ENCODE data around the gene SMPD2. TPM values are rescaled to one million over a fixed set of nuclear protein-coding genes. Genes with fewer than 3 reads are reported as not detected.

The SMPD2 gene, protein sequence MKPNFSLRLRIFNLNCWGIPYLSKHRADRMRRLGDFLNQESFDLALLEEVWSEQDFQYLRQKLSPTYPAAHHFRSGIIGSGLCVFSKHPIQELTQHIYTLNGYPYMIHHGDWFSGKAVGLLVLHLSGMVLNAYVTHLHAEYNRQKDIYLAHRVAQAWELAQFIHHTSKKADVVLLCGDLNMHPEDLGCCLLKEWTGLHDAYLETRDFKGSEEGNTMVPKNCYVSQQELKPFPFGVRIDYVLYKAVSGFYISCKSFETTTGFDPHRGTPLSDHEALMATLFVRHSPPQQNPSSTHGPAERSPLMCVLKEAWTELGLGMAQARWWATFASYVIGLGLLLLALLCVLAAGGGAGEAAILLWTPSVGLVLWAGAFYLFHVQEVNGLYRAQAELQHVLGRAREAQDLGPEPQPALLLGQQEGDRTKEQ
- 23.2 TPM for total RNA-seq

DNA sequence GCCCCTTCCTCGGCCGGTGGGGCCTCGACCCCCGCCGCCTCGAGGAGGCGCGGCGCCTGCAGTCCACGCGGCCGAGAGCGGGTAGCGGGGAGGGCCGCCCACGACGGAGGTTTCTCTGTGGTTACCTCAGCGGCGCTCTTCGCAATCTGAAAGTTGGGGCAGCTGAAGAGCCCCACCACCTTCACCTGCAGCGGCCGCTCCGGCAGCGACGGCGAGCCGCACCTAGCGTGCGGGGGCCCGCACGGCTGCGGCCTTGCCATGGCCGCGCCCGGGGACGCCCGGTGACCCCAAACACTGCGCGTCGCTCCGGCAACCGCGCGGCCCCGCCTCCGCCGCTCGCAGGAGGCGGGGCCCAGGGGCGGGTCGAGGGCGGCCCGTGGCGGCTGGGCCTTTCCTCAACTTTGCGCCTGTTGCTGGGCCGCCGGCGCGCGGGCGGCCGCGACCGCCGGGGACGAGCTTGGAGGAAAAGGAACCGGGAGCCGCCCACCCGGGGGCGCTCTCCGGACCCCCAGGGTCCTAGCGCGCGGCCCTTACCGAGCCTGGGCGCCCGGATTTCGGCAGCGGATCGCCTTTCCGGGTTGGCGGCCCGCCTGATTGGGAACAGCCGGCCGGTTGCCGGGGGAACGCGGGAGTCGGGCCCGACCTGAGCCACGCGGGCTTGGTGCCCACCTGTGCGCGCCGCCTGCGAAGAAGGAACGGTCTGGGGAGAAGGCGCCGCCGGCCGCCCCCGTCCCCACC lies at the start of gene SMPD2, which contains the start of gene PPIL6:
Gene SMPD2, plus strand, starts transcription at position 394 of the 738 bp plus-strand sequence. CDS start 398 bp downstream, outside the sequence.
Gene PPIL6, minus strand, starts transcription at position 298 of the 738 bp plus-strand sequence. Its CDS starts 38 bp downstream, at position 260.
- DNase-seq (ENCODE audit: low spot score), result peak; percentile 90

DNA sequence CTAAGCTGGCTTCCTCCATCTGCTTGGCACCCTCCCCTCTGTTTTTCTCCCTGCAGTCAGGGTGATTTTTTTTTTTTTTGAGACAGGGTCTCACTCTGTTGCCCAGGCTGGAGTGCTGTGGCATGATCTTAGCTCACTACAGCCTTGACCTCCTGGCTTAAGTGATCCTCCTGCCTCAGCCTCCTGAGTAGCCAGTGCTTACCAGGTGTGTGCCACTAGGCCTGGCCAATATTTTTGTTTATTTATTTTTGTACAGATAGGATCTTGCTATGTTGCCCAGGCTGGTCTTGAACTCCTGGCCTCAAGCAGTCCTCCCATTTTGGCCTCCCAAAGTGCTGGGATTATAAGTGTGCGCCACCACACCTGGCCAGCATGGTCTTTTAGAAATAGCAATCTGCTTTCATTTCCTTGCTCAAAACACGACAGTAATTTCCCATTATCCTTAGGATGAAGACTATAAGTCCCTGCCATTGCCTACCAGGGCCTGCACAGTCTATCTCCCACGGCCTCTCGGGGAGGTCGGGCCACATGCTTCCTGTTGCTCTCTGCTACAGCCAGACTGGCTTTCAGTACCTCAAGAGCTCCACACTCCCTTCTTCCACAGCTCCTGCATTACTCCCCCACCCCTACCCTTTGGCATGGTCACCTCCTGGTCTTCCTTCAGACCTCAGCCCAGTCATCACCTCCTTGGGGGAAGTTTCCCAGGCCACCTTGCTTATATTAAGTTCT lies 47.2 kb upstream of the SMPD2 start:
- no peak for DNase-seq (ENCODE audit: low spot score)

DNA sequence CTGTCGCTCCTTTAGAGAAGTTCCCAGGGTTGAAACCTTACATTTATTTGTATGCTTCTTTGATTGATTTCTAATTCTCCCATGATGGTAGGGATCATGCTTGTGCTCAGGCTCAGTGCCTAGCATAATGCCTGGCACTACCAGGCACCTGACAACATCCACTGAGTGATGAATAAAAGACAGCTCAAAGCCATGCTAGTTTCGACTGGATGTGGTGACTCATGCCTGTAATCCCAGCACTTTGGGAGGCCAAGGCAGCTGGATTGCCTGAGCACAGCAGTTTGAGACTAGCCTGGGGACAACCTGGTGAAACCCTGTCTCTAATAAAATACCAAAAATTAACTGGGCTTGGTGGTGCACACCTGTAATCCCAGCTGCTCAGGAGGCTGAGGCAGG lies 46.6 kb upstream of the SMPD2 start:
- peak; percentile 50 for DNase-seq (ENCODE audit: low spot score)

DNA sequence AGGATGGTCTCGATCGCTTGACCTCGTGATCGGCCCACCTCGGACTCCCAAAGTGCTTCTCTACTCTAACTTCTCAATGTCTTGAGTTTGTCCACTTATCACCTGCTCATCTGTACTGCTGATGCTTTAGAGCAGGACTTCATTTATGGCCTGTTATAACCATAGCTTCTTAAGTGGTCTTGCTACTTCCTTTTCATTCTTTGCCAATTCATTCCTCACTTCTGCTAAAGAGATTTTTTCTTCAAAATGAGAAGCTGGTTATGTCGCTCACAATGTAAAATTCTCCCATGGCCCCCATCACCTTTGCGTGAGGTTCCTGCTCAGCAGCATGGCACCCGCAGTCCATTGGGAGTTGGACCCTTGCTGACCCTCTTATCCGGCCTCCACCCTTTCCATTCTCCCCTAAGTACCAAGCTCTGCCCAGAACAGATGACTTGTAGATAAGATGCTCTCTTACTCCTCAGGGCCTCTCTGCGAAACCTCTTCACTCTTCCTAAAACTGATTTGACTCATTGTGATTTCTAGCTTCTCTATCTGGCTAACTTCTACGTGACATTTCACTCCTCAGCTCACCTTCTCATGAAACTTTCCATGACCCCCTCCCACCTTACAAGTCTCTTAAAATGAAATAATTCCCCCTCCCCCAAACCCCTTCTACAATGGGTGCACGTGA lies 44.3 kb upstream of the SMPD2 start:
- no peak for DNase-seq (ENCODE audit: low spot score)

DNA sequence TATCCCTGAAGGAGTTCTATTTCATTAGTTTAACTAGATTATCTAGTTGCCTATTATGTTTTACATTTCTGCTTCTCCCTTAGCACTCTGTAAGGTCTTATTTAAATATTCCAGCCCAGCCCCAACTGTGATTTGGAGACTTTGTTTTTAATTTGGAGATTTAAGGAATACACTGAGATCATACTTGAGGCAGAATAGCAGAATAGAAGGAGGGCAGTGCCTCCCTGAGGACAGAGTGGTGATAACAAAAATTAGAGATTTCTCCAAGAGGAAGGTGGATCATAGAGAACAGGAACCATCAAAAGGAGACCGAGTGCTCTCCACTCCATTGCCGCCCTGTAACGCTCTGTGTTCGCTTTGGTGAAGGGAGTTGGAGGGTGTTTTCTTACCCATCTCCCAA lies 43.5 kb upstream of the SMPD2 start:
- DNase-seq (ENCODE audit: low spot score), result no peak

DNA sequence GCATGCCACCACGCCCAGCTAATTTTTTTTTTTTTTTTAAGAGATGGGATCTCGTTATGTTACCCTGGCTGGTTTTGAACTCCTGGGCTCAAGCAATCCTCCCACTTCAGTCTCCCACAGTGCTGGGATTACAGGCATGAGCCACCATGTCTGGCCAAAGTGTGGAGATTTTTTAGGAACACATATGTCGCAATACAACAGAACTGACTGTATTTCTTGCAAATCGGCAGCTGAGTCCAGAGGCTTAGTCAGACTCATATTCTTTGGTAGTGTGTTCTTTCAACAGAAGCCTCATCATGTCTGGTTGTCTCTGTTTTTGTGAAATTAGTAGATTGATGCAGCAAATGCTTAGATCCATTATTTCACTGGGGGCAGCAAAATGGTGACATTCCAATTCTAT lies 34.3 kb upstream of the SMPD2 start:
- DNase-seq (ENCODE audit: low spot score), result no peak

DNA sequence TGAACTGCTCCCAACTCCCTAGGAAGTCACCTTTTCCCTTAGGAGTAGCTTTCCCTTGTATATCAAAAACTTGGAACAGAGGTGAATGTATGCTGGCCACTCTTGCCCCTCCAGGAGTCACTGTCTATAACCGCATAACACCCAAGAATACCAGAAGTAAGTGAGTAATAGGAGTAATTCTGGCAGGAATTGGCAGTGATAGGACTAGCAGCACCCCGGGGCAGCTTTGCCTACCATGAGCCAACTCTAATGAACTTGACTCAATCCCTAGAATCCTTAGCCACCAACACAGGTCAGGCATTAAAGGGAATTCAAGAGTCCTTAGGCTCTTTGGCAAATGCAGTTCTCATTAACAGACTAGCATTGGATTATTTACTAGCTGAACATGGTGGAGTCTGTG lies 29.5 kb upstream of the SMPD2 start:
- DNase-seq (ENCODE audit: low spot score), result no peak

DNA sequence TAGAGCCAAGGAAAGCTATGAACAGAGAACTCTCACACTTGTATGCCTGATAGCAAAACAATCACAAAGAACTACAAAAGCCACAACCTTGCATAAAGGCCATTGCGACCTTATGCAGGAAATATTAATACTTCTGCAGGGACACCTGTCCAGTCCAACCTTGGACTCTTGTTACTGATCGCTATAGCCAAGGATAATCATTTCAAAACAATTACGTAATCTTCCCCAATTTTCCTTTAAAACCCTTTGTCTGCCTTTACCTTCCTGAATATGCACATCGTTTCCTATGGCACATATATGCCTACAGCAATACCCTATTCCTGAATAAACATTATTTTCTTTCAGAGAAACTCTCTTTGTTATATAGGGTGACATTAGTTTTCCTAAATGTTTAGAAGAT lies 22.9 kb upstream of the SMPD2 start:
- DNase-seq (ENCODE audit: low spot score), result no peak

DNA sequence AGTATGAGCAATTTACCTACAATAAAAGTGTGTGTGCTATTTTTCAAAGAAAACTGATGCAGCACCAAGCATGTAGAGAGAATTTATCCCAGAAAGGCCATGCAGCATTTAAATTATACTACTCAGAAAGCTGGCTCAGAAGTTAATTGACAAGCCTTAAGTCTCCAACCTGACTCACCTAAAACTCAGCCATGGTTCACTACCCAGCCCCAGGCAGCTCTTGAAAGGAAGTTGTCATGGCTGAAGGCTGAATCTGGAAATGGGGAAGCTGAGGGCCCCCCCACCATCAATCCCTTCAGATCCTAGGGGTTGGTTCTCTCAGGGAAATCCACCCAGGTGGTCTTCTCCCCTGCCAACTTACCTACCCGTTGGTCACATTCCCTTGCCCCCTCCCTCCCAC lies 19.8 kb upstream of the SMPD2 start:
- no peak for DNase-seq (ENCODE audit: low spot score)

DNA sequence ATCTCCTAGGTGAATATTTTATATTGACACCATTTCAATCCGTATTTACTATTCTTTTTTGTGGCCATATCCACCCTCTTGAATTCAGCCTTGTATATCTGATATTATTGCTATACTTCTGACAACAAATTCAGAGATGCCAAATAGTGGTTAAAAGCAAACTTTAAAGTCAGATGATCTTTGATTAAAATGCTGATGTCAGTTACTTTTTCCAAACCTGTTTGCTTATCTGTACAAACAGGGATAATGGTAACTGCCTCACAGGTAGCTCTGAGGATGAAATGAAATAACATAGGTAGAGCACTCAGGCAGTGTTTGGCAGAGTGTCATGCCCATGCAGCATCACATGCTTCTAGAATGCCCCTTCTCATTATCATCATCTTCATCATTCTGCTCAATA lies 19.3 kb upstream of the SMPD2 start:
- DNase-seq (ENCODE audit: low spot score), result no peak

DNA sequence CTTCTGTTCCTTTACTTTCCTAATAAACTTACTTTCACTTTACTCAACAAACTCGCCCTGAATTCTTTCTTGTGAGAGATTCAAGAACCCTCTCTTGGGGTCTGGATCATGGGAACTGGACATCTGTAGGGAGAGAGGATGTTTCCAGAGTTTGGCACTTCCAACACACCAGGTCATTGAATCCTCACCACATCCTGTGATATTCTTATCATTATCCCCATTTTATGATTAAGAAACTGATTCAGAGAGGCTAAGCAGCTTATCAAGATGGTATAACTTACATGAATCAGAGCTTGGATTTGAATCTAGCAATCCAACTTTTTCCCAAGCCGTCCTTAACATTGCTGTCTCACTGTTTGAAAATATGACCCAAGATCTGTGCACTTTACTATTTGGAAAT lies 15.6 kb upstream of the SMPD2 start:
- DNase-seq (ENCODE audit: low spot score), result no peak

DNA sequence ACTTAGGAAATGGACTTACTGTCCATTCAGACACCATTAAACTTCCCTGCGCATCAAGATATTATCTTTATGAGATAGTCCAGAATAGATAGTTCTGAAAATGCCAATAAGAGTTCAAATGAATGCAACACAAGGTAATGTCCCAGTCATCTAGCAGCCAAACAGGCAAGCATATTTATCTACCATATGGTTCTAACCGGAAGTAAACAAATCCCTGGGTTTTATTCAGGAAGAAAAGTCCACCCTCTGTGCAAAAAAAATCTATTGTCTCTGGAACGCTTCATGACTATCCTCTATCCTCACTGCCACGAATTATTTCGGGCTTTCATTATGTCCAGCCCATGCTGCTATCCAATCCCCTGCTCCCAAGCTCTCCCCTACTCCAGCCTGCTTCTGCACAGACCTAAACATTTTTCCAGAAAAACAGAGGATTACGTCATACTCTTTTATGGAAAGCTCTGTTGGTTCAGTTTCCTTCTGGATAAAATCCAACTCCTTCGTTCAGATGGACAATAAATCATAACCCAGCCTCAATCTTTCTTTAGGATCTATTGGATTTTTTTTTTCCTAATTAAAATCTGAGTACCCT lies 11.5 kb upstream of the SMPD2 start:
- no peak for DNase-seq (ENCODE audit: low spot score)

DNA sequence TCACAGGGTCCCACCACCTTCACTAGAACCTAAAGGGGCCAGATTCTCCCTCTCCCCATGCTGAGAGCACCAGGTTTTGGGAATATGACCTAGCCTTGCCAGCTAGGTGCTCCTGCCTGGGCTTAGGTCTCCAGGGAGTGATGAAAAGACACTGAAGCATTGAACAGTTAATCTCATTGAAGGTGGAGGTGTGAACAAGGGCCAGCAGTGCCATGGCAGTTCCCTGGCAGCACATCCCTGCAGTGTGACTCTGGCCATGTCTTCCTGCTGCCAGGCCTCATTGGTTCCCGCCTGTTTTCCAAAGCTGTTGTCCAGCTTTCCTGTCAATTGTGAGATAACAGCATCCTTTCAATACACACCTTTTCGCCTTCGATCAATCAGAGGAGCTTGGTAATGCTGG lies 11.0 kb upstream of the SMPD2 start:
- no peak for DNase-seq (ENCODE audit: low spot score)

DNA sequence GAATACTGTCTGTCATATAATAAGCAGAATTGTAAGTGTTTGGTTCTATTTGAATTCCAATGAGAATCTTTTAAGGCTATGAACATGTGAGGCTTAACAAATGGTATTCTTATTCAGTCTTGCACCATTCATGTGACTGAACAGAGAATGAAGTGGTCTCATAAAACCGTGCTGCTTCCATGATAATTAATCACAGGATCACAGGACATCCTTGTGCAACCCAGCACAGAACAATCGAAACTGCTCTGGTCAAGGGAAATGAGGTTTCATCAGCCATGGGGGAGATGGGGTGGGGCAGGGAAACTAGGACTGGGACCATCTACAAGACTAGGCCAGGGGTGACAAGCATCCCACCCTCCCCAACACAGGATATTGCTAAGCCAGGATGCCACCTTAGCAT lies 6.1 kb upstream of the SMPD2 start:
- DNase-seq (ENCODE audit: low spot score), result no peak

DNA sequence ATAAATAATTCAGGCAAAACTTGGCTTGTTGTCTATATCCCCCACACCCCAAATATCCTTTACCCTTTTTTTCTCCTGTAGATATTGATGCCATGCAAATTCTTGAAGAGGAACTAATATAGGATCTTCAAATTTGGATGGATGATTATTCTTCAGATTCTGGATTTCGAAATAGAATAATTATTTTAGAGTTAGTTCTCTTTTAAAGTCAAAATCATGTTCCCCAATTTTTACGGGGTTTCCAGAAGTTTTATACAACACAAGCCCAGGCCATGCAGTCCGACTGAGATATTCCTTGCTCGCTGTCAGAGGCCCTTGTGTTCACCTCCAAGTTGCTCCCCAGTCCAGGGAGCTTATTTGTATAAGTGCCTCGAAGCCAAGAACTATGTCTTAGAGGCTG lies 4.5 kb upstream of the SMPD2 start:
- DNase-seq (ENCODE audit: low spot score), result no peak

DNA sequence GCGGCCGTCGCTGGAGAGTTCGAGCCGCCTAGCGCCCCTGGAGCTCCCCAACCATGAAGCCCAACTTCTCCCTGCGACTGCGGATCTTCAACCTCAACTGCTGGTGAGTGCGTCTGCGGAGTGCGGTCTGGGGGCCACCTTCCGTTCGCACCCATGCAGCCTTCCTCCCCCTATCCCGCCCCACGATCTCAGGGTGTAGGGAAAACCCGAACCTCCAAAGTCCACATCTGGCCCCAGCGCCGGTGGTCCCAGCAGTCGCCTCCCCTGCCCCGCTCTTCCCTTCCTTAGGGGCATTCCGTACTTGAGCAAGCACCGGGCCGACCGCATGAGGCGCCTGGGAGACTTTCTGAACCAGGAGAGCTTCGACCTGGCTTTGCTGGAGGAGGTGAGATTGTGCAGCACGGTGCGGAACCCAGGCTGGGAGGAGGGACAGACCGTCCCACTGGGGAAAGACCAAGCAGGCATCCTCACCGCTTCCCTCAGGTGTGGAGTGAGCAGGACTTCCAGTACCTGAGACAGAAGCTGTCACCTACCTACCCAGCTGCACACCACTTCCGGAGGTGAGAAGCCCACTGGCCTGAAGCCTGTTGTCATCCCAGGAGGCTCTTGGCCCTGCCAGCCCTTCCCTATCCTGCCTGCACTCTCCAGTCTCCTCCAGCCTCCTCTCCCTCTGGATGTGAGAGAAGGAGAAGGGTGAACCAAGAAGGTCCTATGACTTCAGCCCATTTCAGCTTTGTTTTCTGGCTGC lies 719 bp downstream of the SMPD2 start:
- DNase-seq (ENCODE audit: low spot score), result no peak

DNA sequence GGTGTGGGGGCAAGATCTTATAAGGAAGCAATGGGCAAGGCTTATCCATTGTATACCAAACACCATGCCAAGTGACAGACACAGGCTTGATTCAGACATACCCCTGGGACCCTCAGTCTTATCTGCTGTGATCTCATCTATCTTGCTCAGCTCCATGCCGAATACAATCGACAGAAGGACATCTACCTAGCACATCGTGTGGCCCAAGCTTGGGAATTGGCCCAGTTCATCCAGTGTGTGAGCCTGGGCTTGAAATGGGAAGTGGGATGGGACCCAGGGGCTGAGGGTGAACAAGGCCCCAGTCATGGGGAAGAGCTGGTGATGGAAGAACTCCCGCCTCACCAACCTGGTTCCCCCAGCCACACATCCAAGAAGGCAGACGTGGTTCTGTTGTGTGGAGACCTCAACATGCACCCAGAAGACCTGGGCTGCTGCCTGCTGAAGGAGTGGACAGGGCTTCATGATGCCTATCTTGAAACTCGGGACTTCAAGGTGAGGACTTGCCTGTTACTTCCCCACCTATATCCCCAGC lies 1.9 kb downstream of the SMPD2 start:
- no peak for DNase-seq (ENCODE audit: low spot score)

DNA sequence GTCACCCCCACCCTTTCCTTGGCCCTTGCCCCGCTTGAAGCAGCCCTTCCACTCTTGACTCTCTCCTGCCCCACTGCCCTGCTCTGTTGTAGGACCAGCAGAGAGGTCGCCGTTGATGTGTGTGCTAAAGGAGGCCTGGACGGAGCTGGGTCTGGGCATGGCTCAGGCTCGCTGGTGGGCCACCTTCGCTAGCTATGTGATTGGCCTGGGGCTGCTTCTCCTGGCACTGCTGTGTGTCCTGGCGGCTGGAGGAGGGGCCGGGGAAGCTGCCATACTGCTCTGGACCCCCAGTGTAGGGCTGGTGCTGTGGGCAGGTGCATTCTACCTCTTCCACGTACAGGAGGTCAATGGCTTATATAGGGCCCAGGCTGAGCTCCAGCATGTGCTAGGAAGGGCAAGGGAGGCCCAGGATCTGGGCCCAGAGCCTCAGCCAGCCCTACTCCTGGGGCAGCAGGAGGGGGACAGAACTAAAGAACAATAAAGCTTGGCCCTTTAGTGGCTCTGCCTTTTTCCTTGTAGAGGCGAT lies 3.0 kb downstream of the SMPD2 start:
- DNase-seq (ENCODE audit: low spot score), result no peak

DNA sequence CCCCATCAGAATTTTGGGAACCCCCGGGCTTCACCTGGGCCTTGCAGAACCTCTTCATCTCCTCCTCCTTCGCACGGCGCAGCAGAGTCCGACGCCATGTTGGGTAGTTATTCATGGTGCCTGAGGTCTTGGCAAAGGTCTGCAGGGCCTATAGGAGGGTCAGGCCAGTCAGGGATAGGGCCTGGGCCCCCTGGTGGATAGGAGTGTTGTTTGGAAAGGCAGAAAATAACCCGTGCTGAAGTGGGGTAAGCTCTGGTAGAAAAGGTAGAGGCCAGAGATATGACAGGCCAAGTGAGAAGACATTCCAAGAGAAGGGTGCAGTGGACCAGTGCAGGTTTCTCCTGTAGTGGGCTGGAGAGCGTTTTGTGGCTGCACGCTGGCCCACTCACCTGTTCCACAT lies 4.9 kb downstream of the SMPD2 start:
- DNase-seq (ENCODE audit: low spot score), result no peak

DNA sequence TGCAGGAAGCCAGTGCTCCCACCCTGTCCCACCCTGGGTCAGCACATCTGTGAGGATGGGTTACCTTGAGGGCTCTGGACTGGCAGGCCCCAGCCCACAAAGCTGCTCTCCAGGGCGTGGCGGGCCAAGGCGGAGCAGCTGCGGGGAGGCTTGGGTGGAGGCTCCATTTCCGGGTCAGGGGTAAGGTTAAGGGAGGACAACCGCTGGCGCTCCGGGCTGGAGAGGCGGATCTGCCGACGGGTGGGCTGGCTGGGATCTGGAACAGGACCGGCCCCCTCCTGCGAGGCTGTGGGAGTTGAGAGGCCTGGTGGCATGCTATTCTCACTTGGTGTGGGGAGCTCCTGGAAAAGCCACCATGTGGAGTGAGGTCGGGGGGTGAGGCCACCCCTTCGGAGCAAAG lies 5.5 kb downstream of the SMPD2 start:
- DNase-seq (ENCODE audit: low spot score), result no peak

Data from mucosa of gallbladder (tissue), 1 donor.